NCI-H1930 (cell line): ENCODE data around the gene SLC31A2.

ENCODE experiments used
- DNase-seq, 2 experiments: peaks; one replicate each; lab custom pipeline; 2025; lab: John Stamatoyannopoulos, UW

The SLC31A2 gene

GRCh38 chr9:113186137-113186755, 35.4 kb downstream of the SLC31A2 start:
- no peak for DNase-seq

GRCh38 chr9:113187929-113188595, 37.3 kb downstream of the SLC31A2 start:
- no peak for DNase-seq

GRCh38 chr9:113192455-113192854, 41.6 kb downstream of the SLC31A2 start:
- no peak for DNase-seq

- DNase-seq: no peak
Measured at GRCh38 chr9:113199683-113200329, 49.0 kb downstream of the SLC31A2 start.

GRCh38 chr9:113205432-113205831, 54.6 kb downstream of the SLC31A2 start:
- no peak for DNase-seq

GRCh38 chr9:113205861-113206260, 55.1 kb downstream of the SLC31A2 start:
- DNase-seq: no peak

- no peak for DNase-seq
Measured at GRCh38 chr9:113210815-113211214, 60.0 kb downstream of the SLC31A2 start.
